Central memory CD8-positive, alpha-beta T cell (primary cell): ENCODE data around the gene C1QTNF6.

Source experiments
- ATAC-seq: fragments of 150-1000 bp; cut with Tn5 transposase; replicated peaks from 2 replicates; pipeline ENCODE4 v1.10.0; 2022; ENCODE audit warnings: mild to moderate bottlenecking, moderate FRiP score, moderate number of reproducible peaks; ENCODE audit not compliant: poor library complexity, severe bottlenecking; ENCODE audit errors: extremely low read depth
- DNase-seq, 2 donors: peaks; one replicate each; pipeline ENCODE4 v3.0.0; 2021; ENCODE audit warnings: low spot score in 2 of 2
- H3K27ac Mint-ChIP-seq: one replicate; pipeline ENCODE4 v1.8.0; 2022; ENCODE audit warnings: low read depth, mild to moderate bottlenecking, moderate library complexity, mixed read lengths
- H3K27me3 Mint-ChIP-seq: one replicate; pipeline ENCODE4 v1.8.0; 2022; ENCODE audit warnings: mixed read lengths
- H3K36me3 Mint-ChIP-seq: one replicate; pipeline ENCODE4 v1.8.0; 2022; ENCODE audit warnings: mild to moderate bottlenecking, moderate library complexity, mixed read lengths; ENCODE audit not compliant: insufficient read depth
- H3K4me1 Mint-ChIP-seq: one replicate; pipeline ENCODE4 v1.8.0; 2022; ENCODE audit warnings: mixed read lengths
- H3K4me3 Mint-ChIP-seq: one replicate; pipeline ENCODE4 v1.8.0; 2022; ENCODE audit warnings: mild to moderate bottlenecking, moderate library complexity, mixed read lengths
- H3K9me3 Mint-ChIP-seq: one replicate; pipeline ENCODE4 v1.8.0; 2022; ENCODE audit warnings: mixed read lengths

Gene C1QTNF6

DNA sequence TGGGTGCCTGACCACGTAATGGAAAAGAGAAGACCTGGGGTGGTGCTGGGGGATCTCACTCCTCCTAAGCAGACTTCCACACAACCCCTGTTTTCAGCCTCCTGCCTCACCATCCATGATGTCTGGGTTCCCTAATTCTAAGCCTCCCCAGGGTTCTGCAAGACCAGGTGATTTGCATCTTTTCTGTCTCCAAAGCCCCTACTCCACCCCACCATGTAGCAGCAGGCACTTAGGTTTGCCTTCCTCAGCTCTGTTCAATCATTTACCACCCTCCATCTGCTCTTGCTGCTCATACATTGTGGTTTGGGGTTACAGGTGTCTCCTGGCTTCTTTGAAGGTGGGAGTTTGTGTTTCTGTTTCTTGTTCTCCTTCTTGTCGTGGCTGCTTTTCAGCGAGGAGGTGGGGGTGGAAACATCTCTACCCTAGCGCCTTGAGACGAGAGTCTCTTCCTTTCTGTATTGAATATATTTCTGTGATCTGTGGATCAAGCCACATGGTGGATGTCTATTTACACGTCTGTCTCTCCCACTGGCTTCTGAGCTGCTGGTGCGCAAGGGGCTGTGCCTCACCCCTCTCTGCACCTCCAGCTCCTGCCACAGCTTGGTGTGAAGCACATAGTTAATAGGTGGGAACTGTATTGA, 30.8 kb upstream of the C1QTNF6 start:
- ATAC-seq: peak; percentile 87
- H3K27me3 Mint-ChIP-seq: no peaks in the 10 kb centered on the region
- H3K27ac Mint-ChIP-seq: peak overlapping the region; percentile 75
- H3K4me3 Mint-ChIP-seq: peak overlapping the region; percentile 29
- DNase-seq: peak in 1 of 2 donors; percentile 70
- peaks cover 69% of the 10 kb centered on the region for H3K4me1 Mint-ChIP-seq
- H3K9me3 Mint-ChIP-seq: peaks cover 5% of the 10 kb centered on the region
- peaks cover 14% of the 10 kb centered on the region for H3K36me3 Mint-ChIP-seq

GRCh38 chr22:37218399-37218770, 30.3 kb upstream of the C1QTNF6 start:
- peaks cover 5% of the 10 kb centered on the region for H3K9me3 Mint-ChIP-seq
- H3K4me1 Mint-ChIP-seq: peaks cover 69% of the 10 kb centered on the region
- H3K36me3 Mint-ChIP-seq: peaks cover 11% of the 10 kb centered on the region
- H3K4me3 Mint-ChIP-seq: peak overlapping the region; percentile 29
- DNase-seq (no peak), ATAC-seq (no peak)
- no peaks in the 10 kb centered on the region for H3K27me3 Mint-ChIP-seq
- no peak overlapping the region for H3K27ac Mint-ChIP-seq

DNA sequence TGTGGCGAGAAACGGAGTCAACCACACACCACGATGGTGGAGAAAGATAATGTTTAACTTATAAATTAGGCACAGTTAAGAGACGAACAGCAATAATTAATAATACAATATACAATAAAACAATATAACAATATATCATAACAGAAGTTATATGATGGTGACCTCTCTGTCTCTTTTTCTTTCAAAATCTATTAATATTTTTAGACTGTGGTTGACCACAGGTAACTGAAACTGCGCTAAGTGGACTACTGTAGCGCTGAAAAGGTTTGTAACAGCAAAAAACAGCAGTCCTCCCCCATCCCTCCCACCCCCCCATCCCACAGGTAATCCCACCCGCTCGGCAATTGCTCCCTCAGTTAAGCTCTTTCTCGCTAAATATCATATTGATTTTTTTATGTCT, 27.8 kb upstream of the C1QTNF6 start:
- Mint-ChIP-seq H3K4me3 (no peak overlapping the region), H3K27ac (no peak overlapping the region), H3K4me1 (peaks cover 46% of the 10 kb centered on the region), H3K36me3 (peaks cover 3% of the 10 kb centered on the region), H3K9me3 (no peaks in the 10 kb centered on the region), H3K27me3 (no peaks in the 10 kb centered on the region)
- no peak for DNase-seq
- ATAC-seq: no peak

GRCh38 chr22:37214731-37215030, 26.6 kb upstream of the C1QTNF6 start:
- no peak overlapping the region for H3K4me3 Mint-ChIP-seq
- DNase-seq (no peak), ATAC-seq (no peak)
- peaks cover 36% of the 10 kb centered on the region for H3K4me1 Mint-ChIP-seq
- H3K27ac Mint-ChIP-seq: no peak overlapping the region
- H3K36me3 Mint-ChIP-seq: peaks cover 2% of the 10 kb centered on the region
- no peaks in the 10 kb centered on the region for H3K27me3 Mint-ChIP-seq
- H3K9me3 Mint-ChIP-seq: no peaks in the 10 kb centered on the region

DNA sequence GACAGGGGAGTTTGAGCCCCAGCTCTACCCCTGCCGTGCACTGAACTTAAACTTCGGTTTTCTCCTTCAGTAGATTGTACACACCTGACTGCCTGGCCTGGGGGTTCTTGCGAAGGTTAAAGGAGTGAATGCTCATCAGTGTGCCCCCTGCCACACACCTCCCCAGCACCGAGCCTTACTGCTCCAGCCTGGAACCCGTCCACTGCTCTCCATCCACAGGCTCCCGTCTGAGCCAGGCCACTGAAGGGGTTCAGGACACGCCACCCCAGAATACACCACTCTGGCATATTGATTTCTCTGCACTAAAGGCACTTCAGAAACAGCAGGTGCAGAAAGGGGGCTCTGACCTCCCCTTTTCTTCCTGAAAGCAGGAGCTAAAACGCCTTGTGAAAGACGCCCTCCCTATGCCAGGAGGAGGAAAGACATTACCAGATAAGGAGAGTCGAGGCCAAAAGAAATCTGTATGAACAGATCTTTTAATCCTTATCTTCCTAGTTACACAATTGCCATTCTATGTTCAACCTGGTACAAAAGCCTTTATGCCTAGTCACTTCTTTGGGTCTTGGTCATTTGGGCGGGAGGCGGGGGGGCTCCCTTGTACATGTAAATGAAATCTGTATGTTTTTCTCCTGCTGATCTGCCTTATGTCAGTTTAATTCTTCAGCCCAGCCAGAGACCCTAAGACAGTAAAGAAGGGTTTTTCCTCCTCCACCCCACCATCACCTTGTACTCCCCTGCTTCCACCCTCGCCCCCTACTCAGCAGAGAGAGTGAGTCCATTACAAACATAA, 26.1 kb upstream of the C1QTNF6 start:
- H3K9me3 Mint-ChIP-seq: no peaks in the 10 kb centered on the region
- no peaks in the 10 kb centered on the region for H3K27me3 Mint-ChIP-seq
- peaks cover 32% of the 10 kb centered on the region for H3K4me1 Mint-ChIP-seq
- no peak overlapping the region for H3K4me3 Mint-ChIP-seq
- H3K36me3 Mint-ChIP-seq: peaks cover 2% of the 10 kb centered on the region
- H3K27ac Mint-ChIP-seq: no peak overlapping the region
- DNase-seq (no peak), ATAC-seq (no peak)

GRCh38 chr22:37213218-37213855, 25.3 kb upstream of the C1QTNF6 start:
- H3K4me1 Mint-ChIP-seq: peaks cover 31% of the 10 kb centered on the region
- DNase-seq (no peak), ATAC-seq (no peak)
- H3K9me3 Mint-ChIP-seq: no peaks in the 10 kb centered on the region
- H3K27me3 Mint-ChIP-seq: no peaks in the 10 kb centered on the region
- no peak overlapping the region for H3K4me3 Mint-ChIP-seq
- no peaks in the 10 kb centered on the region for H3K36me3 Mint-ChIP-seq
- H3K27ac Mint-ChIP-seq: no peak overlapping the region

DNA sequence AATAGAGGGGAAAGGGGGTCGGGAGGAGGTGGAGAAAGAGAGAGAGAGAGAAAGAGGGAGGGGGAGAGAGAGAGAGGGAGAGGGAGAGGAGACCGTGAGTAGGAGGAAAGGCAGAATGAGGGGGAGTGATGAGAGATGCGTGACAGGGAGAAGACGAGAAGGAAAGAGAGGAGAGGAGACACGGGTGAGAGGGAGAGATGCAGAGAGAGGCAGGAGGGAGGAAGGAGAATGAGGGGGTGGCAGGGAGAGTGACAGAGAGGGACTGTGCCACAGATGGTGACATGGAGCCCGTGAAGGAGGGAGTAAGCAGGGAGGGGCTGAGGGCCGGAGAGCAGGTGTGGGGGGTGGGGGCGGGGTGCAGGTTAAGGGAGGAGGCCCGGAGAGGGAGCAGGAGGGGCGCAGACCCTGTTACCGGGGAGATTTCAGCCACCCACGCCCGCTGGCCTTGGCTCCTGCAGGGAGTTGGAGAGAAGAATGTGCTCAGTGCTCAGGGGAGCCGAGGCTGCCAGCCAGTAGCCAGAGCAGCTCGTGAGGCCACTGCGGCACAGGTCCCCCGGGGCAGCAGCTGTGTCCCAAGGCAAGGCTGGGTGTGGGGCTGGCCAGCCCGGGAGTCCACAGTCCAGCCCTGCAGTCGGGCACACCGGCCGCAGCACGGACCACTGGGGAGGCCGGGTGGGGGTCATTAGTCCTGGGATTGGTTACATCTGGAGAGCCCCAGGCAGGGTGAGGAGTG, 24.3 kb upstream of the C1QTNF6 start, which contains the start of gene SSTR3:
TSS of gene SSTR3 (minus strand) at position 304 of the 733 bp plus-strand sequence. CDS start 4,674 bp downstream, outside the sequence.
- Mint-ChIP-seq H3K36me3 (peaks cover under 1% of the 10 kb centered on the region), H3K27ac (no peak within 1 kb of the TSS), H3K4me3 (no peak within 1 kb of the TSS), H3K4me1 (peaks cover 24% of the 10 kb centered on the region), H3K9me3 (no peaks in the 10 kb centered on the region), H3K27me3 (no peaks in the 10 kb centered on the region)
- DNase-seq (no peak), ATAC-seq (no peak)

DNA sequence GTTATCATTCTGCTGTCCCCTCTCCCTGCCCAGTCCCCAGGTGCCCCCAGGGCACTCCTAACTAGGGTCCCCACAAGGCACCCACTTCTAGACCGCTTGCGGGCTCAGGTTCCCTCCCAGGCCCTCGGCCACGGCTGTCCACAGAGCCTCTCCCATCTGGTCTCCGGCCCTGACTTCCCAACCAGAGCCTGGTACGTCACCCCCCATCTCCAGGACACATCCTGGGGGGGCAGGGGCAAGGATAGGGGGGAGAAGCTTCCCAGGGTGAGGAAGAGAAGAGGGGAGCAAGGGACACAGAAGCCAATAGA, 23.8 kb upstream of the C1QTNF6 start:
- Mint-ChIP-seq H3K4me1 (peaks cover 23% of the 10 kb centered on the region), H3K9me3 (no peaks in the 10 kb centered on the region), H3K27ac (no peak overlapping the region), H3K36me3 (peaks cover 2% of the 10 kb centered on the region), H3K4me3 (no peak overlapping the region), H3K27me3 (no peaks in the 10 kb centered on the region)
- DNase-seq (no peak), ATAC-seq (no peak)

GRCh38 chr22:37211075-37211865, 23.2 kb upstream of the C1QTNF6 start:
- Mint-ChIP-seq H3K36me3 (peaks cover 2% of the 10 kb centered on the region), H3K27ac (no peak overlapping the region), H3K27me3 (no peaks in the 10 kb centered on the region), H3K4me3 (no peak overlapping the region), H3K9me3 (no peaks in the 10 kb centered on the region), H3K4me1 (peaks cover 18% of the 10 kb centered on the region)
- no peak for DNase-seq
- no peak for ATAC-seq

GRCh38 chr22:37210041-37210803, 22.2 kb upstream of the C1QTNF6 start:
- Mint-ChIP-seq H3K27ac (no peak overlapping the region), H3K27me3 (no peaks in the 10 kb centered on the region), H3K4me3 (no peak overlapping the region), H3K4me1 (peaks cover 16% of the 10 kb centered on the region), H3K36me3 (peaks cover 2% of the 10 kb centered on the region), H3K9me3 (no peaks in the 10 kb centered on the region)
- no peak for DNase-seq
- ATAC-seq: no peak

- Mint-ChIP-seq H3K27ac (peak overlapping the region; percentile 62), H3K36me3 (peaks cover 2% of the 10 kb centered on the region), H3K4me1 (peaks cover 15% of the 10 kb centered on the region), H3K27me3 (no peaks in the 10 kb centered on the region), H3K9me3 (no peaks in the 10 kb centered on the region), H3K4me3 (no peak overlapping the region)
- DNase-seq: no peak
- ATAC-seq: no peak
Observed at GRCh38 chr22:37209140-37209845, 21.2 kb upstream of the C1QTNF6 start.
